Measurements from ENCODE around the gene RIC8B.

RIC8B gene

DNA sequence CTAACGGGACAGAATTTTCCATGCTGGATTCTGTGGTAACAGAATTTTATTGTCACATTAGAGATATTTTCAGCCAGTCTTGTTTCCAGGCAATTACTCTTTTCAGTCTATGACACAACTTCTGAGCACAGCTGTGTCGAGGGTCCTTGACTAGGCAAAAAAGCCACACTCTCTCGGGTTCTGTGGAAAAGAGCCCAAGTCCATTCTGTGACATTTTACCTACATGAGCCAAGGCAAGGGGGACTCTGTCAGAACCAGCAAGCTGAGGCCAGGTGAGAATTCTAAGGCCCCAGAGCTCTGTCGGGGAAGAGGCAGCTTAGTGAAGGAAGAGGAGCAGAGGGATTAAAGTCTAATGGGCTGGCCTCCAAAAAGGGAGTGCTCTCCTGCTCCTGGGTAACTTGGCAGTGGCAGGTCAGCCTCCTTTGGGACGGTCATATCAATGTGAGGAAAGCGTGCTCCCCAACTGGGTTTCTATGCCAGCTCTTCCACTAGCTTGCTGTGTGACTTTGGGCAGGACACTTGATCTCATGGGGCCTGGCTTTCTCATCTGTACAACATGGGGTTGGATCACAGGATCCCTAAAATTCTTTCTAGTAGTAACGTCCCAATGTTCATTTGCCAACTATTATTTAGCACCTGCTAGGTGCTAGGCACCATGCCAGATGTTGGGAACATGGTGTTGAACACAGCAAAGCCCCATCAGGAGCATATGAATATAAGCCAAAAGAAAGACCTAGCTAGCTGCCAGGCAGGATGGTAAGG, 16.0 kb upstream of the RIC8B start:
- no peak overlapping the region for H3K4me3 ChIP-seq (ENCODE audit: low read depth, low read length)
- TF ChIP-seq CTCF (IDR thresholded peaks at IDR 0.05; ENCODE audit: borderline replicate concordance, insufficient read depth, low read depth, low read length): no peak

DNA sequence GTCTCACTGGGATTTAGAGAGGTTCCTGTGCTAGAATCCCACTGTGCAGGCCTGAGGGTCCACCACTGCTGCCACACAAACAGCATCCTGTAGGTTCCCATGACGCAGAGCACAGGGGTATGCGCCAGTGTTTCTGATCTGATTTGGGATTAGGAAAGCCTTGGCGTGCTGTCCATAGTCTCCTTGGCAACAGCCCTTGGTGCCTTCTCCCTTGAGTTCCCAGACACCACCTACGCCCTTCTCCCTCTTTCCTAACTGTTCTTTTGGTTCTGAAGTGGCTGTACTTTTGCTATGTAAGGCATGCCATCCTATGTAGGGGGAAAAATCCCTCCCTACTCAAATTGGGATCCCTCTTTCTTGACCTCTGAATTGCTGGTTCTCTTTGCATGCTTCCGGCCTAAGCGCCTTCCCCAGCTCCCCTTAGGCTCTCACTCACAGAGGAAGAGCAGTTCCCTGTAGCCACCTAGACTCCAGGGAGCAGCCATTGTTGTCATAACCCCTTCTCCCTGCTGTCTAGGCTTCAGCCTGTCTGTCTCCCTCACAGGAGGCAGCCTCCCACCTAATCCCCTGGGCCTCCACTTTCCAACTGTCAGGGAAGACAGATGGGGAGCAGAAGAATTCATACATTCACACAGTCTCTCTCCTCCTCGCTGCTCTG, 14.8 kb upstream of the RIC8B start:
- peak overlapping the region; percentile 53 for H3K4me3 ChIP-seq (ENCODE audit: low read depth, low read length)
- TF ChIP-seq CTCF (IDR thresholded peaks at IDR 0.05; ENCODE audit: borderline replicate concordance, insufficient read depth, low read depth, low read length): no peak

- no peak for TF ChIP-seq CTCF (IDR thresholded peaks at IDR 0.05; ENCODE audit: borderline replicate concordance, insufficient read depth, low read depth, low read length)
- H3K4me3 ChIP-seq (ENCODE audit: low read depth, low read length): peak overlapping the region; percentile 53
Observed at GRCh38 chr12:106760184-106760531, 14.3 kb upstream of the RIC8B start.

DNA sequence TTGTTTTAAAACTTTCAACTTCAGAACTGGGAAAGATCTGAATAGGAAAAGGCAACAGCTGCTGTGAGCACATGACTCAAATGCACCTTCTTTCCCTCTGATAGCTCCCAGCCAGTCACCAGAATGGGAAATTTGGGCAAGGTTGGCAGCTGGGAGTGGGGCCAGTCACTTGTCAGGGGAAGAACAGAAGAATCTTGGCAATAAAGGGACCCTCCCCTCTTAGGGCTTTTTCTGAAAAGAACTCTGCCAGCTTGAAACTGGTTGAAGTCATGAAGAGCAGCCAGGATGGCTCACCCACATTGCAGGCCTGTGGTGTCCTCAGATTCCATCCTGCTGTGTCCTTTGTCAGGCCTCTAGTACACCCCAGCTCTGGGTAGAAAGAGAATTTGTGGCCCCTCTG, 10.3 kb upstream of the RIC8B start:
- no peak overlapping the region for H3K4me3 ChIP-seq (ENCODE audit: low read depth, low read length)
- no peak for TF ChIP-seq CTCF (IDR thresholded peaks at IDR 0.05; ENCODE audit: borderline replicate concordance, insufficient read depth, low read depth, low read length)

- TF ChIP-seq CTCF (IDR thresholded peaks at IDR 0.05; ENCODE audit: borderline replicate concordance, insufficient read depth, low read depth, low read length): no peak
- H3K4me3 ChIP-seq (ENCODE audit: low read depth, low read length): no peak overlapping the region
Observed at GRCh38 chr12:106764738-106765137, 9.7 kb upstream of the RIC8B start.

GRCh38 chr12:106766393-106766826, 8.1 kb upstream of the RIC8B start:
- no peak for TF ChIP-seq CTCF (IDR thresholded peaks at IDR 0.05; ENCODE audit: borderline replicate concordance, insufficient read depth, low read depth, low read length)
- H3K4me3 ChIP-seq (ENCODE audit: low read depth, low read length): no peak overlapping the region

GRCh38 chr12:106767206-106767605, 7.3 kb upstream of the RIC8B start:
- TF ChIP-seq CTCF (IDR thresholded peaks at IDR 0.05; ENCODE audit: borderline replicate concordance, insufficient read depth, low read depth, low read length): no peak
- no peak overlapping the region for H3K4me3 ChIP-seq (ENCODE audit: low read depth, low read length)
